Tongue (tissue), 2 donors: Measurements from ENCODE around the gene PDE4D. TPM values are rescaled to one million over a fixed set of nuclear protein-coding genes. Genes with fewer than 3 reads are reported as not detected.
"Not testable (repeated sequence)": the region's sequence is repeated elsewhere in the genome, so short reads cannot be mapped to it uniquely, and the experiment has no call there.

Experiments used
- DNase-seq: peaks from one replicate; pipeline ENCODE4 v3.0.0-alpha.2; 2015
- total RNA-seq: library from RNA; depleted of rRNA; stranded (reverse); fragments of >200 nt; gene quantifications from one replicate; pipeline ENCODE4 v1.2.3, GENCODE V29; 2014

Gene PDE4D
- total RNA-seq, 1 donor from 2014 or later: 189 TPM

GRCh38 chr5:59065554-59065953, 828.0 kb downstream of the PDE4D start:
- no peak for DNase-seq

DNA sequence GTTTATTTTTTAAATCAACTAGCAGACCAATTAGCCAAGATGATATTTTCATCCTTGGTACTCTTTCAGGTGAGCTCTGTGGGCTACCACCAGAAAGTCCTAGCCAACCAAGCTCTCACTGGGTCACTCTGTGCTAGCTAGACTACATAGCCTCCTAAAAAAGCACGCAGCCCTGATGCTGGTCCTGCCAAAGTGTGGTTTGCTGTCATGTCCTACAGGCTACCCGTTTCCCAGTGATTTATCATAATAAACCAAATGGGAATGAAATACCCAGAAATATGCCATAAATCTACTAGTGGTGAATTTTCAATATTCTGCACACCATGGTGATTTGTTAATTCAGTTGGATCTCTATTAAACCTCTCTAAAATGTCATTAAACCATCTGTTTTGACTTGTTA, 829.2 kb downstream of the PDE4D start:
- no peak for DNase-seq

GRCh38 chr5:59062986-59063683, 830.4 kb downstream of the PDE4D start:
- DNase-seq: no peak

- no peak for DNase-seq
Observed at GRCh38 chr5:59061377-59061776, 832.1 kb downstream of the PDE4D start.

DNA sequence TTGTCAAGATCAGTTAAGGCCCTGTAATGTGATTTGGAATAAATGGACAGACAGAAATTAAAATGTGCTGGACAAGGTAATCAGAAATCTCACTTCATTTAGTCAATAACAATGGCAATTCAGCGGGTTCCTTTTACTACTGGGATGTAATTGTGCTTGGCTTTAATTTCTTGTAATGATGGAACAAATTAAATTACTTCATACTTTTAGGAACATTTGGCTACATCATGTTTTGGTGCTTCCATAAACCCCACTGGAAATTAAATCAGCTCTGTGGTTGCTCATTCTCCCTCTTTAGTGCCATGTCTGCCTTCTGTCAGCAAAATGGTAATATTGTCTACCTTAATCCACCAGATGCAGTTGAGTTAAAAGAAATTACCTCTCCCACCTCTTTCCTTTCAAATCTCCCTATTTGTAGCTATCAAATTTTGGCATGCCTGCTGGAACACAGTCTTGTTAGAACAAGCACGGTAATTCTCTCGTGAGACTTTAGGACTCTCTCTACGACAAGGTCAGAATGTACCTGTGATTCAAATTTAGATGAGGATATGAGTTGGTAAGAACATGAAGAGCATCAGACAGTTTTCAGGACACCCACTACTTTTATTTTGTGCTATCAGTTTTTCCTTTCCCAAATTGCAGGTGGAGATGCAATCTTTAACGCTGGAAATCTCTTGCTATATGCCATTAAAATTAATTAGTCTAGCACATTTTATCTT, 834.4 kb downstream of the PDE4D start:
- no peak for DNase-seq

- no peak for DNase-seq
Observed at GRCh38 chr5:59058237-59058636, 835.3 kb downstream of the PDE4D start.

DNA sequence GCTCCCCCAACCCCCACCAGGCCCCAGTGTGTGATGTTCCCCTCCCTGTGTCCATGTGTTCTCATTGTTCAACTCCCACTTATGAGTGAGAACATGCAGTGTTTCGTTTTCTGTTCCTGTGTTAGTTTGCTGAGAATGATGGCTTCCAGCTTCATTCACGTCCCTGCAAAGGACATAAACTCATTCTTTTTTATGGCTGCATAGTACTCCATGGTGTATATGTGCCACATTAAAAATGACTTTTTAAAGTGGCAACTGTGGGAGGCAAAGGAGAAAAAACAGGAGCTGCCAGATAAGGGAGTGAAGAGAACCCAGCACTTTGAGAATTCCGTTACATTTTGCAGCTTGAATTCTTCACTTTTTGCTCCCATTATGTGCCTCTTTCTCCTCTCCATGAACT, 836.9 kb downstream of the PDE4D start:
- not testable (repeated sequence) for DNase-seq

DNA sequence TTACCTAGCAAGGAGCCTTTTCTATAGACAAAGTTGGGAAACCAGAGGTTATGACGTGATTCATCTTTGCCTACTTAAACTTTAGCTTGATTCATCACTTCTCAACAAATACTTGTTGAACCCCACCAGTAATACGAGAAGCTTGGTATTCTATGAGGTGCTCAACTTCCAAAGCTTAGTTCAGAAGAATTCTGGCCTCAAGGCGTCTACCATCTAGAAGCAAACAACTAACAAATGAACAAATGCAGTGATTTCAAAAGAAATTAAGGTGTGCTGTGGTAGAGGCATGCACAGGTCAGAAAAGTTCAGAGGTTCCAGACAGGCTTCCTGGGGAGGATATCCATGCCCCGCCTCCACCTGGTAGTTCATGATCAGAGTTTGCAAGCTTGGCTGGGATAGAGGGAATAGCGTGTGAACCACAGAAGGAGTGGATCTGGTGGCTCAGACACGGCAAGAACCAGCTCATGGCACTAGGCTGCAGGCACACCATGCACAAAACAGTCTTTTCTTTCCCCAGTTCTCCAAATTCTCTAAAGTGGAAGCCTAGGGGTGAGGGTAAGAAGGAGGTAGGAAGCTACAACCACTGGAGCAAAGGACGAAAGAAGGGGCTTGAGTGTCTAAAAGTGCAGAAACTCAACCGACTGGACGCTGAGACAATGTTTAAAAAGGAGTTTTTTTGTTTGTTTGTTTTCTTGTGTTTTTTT, 837.6 kb downstream of the PDE4D start:
- DNase-seq: no peak

DNA sequence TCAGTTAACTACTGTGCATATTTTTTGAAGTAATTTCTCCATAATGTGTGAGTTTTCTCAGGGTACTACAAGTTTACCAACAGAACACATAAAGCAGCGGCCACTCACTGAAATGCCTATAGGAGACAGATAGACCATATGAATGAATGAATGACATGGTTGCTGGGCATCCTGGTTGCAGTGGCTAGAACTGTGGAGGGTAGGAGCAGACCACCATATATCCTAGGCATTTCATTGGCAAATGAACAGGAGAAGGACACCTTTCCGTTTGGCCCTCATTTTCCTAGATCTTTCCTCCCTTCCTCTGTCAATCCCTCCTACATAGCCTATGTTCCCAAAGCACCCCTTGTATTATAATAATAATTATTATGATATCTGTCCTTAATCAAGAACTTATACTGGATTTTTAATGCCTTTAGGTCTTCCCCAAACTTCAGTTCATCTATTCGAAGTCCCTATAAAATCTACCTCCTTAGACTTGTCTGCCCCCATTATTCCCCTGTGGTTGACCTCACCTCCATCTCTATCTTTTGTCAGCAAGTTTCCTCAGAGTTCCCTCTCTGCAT, 838.5 kb downstream of the PDE4D start:
- DNase-seq: no peak

- no peak for DNase-seq
Observed at GRCh38 chr5:59051951-59052350, 841.6 kb downstream of the PDE4D start.

- DNase-seq: no peak
Observed at GRCh38 chr5:59049095-59049494, 844.4 kb downstream of the PDE4D start.

GRCh38 chr5:59042201-59043055, 851.1 kb downstream of the PDE4D start:
- DNase-seq: no peak

GRCh38 chr5:59041355-59041754, 852.2 kb downstream of the PDE4D start:
- peak; percentile 3 for DNase-seq

DNA sequence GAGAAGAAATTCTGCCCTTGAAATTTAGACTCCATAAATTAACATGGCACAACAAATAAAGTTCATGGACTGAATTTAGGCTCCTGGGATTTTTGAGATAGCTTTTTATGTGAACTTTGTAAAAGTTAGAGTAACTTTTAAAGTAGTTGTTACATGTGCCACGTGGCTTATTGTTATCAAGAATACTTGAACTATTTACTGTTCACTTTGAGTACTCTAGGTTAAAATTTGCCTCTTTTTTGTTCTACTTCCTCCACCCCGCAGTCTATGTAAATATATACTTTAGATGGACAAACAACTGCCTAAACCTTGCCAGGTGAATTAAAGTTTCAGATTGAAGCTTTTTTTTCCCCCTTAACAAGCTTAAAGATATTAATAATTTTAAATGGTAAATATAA, 852.7 kb downstream of the PDE4D start:
- DNase-seq: no peak

GRCh38 chr5:59040024-59040803, 853.3 kb downstream of the PDE4D start:
- peak; percentile 15 for DNase-seq

DNA sequence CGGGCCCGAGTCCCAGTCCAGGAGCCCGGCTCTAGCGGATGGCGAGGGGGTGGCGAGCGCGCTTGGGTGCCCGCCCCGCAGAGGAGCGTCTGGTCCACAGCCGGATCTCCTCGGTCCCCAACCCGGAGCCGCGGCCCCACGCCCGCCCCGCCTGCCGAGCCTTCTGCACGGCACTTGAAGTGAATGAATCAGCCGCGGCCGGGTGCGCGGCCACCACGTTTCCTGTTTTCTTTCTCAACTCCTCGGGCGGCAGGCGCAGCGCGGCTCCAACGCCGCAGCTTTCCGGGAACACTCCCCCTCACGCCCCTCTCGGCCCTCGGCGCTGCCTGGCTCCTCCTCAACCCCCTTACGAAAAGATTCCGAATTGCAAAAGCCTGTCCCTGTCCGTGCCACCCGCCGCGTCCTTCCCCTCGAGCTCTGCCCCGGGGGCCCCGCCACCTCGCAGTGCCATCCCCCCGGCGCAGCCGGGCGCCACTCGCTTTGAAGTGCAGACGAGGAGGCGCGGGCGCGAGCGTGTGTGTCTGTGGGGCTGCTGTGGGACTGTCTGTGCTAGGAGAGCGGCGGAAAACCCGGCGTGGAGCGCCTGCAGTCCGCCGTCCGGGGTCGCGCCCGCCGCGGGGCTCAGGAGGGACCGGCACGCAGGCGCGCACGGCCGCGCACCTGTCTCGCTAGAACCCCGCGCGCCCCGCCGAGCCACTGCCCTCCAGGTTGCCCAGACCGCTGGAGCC, 854.1 kb downstream of the PDE4D start:
- DNase-seq: peak; percentile 81

- peak; percentile 37 for DNase-seq
Observed at GRCh38 chr5:59038798-59039295, 854.7 kb downstream of the PDE4D start.

- peak; percentile 19 for DNase-seq
Observed at GRCh38 chr5:59037941-59038797, 855.4 kb downstream of the PDE4D start.

- DNase-seq: no peak
Observed at GRCh38 chr5:59037453-59037852, 856.1 kb downstream of the PDE4D start.
